Eye (tissue), 1 donor: ENCODE results near the gene EDRF1.
A peak's percentile ranks its signal among the peaks of the same experiment; 100 is the strongest.
"Not testable (repeated sequence)": the region's sequence is repeated elsewhere in the genome, so short reads cannot be mapped to it uniquely, and the experiment has no call there.

Experiments
- DNase-seq: peaks from one replicate; pipeline ENCODE4 v3.0.0-alpha.2; 2015

EDRF1 gene

DNA sequence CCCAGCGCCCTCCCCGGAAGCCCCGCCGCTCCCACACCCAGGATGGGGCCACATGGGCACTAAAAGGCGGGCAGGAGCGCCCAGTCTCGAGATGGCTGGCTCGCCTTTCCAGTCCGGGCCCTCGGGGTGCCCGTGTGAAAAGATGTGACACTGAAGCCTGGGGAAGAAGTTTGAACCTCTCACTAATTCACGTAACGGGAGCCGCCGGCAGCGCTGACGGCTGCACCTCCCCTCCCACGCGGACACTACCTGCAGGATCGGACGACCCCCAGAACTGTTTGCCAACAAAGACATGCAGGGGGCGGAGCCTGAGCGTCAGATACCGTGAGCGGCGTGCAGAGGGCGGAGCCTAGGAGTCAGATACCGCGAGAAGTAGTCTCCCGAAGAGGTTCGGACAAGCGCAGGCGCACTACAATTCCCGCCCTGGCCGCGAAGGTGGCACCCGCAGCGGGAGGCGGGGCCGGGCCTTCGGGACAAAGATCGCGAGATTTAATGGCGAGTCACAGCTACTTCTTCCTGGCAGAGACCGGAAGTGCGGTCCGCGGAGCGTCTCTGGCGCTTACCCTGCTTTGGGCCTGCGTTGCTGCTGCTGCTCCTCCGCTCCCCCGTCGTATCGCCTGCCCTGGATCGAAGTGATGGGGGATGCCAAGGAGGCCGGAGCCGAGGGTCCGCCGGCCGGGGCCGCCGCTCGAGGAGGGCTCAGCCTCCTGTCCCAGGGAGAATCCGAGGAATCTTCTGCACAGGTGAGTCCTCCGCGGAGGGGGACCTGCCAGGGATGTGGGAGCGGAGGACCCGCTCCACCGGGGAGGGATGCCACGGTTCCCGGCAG is at the start of gene EDRF1:
EDRF1 (plus strand) TSS at position 537 of the 829 bp plus-strand sequence; CDS start at position 636, 99 bp downstream.
- DNase-seq: peak; percentile 100

- no peak for DNase-seq
These were observed 46.6 kb upstream of the EDRF1 start for GRCh38 chr10:125672884-125673283.

- no peak for DNase-seq
These were observed 40.1 kb upstream of the EDRF1 start for GRCh38 chr10:125679436-125679835.

GRCh38 chr10:125683063-125683462 is 36.4 kb upstream of the EDRF1 start, which contains the start of gene TEX36:
Gene TEX36, minus strand, starts transcription at chr10:125683163. Its CDS starts 174 bp downstream, at chr10:125682989.
- DNase-seq: no peak

DNA sequence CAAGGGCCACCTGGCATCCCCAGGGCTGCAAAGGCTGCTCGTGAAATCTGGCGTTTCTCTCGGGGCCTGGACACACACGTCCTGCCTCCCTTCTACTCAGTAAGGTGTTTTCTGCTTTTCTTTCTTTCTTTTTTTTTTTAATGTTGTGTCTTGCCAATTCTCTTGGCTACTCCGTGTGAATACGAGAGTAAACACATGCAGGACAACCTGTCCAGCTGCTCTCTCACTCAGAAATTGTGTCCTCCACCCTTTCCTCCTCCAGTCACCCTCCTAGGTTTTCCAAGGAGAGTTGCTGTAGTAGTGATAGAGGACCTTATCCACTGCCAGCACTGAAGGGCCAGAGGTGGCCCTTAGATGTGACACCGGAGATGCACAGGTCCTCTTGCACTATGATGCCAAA is 35.7 kb upstream of the EDRF1 start:
- DNase-seq: no peak

GRCh38 chr10:125684581-125684980 is 34.9 kb upstream of the EDRF1 start:
- no peak for DNase-seq

- DNase-seq: no peak
These were observed 31.9 kb upstream of the EDRF1 start for GRCh38 chr10:125687507-125688185.

GRCh38 chr10:125689955-125690569 is 29.4 kb upstream of the EDRF1 start:
- no peak for DNase-seq

DNA sequence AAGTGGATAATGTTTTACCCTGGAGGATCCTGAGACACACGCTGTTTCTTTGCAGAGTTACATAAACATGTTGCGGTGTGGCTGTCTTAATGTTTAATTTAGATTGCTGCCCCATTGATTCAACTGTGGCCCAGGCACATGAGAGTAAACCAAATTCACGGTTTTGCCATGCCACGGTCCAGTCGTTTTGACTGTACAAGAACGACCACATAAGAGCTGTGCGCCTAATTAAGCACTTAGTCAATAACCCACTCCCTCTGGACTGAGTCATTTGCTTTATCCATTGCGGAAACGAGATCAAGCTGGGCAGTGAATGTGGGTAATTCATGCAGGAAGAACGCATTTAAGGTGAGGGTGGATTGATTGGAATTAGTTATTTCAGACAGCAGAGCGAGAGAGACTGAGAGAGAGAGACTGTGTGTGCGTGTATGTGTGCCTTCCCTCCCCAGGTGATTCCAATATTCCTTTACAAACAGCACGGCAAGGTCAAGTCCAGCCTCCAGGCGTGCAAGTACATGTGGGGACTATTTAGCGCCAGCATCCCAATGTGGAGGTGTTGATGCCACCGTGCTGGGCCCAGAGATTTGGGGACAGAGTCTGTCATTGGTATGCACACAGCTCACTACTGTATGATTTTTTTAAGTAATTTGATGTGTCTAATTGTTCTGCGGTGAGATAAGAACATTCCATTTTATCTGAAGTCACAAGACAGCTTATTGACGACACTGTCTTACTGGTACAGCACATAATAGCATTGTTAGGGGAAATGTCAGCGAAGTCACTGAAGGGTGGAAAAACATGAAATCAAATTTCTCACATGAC is 28.1 kb upstream of the EDRF1 start:
- DNase-seq: peak; percentile 52

DNA sequence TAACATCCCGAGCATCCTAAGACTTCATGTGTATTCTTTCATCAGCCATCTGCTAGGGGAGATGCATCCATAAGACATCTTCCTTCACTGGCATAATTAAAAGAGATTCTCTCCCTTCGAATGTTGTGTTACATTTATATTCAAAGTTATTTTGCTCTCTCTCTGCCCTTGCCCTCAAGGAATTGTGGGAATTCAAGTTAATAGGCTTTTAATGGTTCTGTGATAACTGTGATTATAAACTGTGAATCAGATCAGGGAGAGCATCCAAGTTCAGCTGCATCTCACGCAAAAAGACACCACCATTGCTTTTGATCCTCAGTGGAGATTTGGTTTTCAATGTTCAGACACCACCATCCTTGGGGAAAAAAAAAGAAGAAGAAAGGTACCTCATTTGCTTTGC is 27.3 kb upstream of the EDRF1 start:
- DNase-seq: no peak

- DNase-seq: no peak
These were observed 26.6 kb upstream of the EDRF1 start for GRCh38 chr10:125692601-125693523.

DNA sequence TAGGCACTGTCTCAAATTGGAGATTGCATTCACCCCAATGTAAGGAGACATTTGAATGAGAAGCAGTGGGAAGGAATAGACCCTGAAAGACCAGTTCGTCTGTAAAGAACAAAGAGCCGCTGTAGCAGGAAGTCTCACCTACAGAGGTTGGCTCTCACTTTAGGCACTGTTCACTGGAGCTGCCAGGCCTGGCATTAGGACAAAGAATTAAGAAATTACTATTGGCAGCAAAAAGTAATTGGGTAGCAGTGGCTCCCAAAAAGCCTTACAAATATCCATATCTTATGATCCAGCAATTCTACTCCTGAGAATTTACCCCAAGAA is 26.0 kb upstream of the EDRF1 start:
- DNase-seq: no peak

GRCh38 chr10:125694883-125695282 is 24.6 kb upstream of the EDRF1 start:
- peak; percentile 55 for DNase-seq

- DNase-seq: not testable (repeated sequence)
These were observed 22.6 kb upstream of the EDRF1 start for GRCh38 chr10:125696884-125697283.

- DNase-seq: peak; percentile 61
These were observed 21.0 kb upstream of the EDRF1 start for GRCh38 chr10:125698481-125698998.

DNA sequence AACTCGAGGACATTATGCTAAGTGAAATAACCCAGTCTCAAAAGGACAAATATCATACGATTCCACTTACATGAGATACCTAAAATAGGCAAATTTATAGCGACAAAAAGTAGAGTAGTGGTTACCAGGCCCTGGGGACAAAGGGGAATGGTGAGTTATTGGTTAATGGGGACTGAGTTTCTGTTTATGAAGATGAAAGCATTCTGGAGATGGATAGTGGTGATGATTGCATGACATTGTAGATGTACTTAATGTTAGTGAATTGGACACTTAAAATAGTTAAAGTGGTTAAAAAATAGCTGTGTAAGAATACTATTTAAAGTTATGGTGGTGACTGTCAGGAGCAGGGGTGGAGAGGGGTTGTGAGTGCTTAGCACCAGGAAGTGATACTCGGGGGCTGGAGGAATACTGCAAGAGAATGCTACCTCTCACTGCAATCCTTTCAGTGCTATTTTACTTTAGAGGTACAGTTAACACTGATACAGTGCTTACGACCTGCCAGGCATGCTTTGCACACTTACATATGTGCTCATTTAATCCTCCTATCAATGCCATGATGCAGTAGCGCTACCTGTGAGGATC is 19.9 kb upstream of the EDRF1 start:
- DNase-seq: no peak

DNA sequence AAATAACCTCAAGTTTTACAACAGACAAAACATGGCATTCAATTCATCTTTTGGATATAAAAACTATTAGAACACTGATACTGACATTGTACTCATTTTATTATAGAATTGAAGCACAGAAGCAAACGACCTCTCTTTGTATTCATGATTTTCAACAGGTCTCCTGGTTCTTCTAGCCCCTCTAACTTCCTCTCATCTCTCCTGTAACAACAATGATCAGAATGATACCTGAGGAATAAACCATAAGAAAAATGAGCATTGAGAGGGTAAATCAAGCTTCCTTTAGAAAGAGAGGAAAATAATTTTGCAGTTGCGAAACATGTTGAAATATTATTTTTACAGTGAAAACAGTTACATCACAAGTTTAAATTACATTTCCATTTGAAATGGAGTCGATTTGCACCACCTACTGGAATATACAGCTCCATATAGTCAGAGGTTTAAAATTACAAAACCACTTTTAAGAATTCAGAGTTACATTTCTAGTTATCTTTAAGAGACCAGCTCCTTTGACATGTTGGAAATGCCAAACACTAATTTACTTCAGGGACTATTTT is 19.1 kb upstream of the EDRF1 start:
- DNase-seq: peak; percentile 31

DNA sequence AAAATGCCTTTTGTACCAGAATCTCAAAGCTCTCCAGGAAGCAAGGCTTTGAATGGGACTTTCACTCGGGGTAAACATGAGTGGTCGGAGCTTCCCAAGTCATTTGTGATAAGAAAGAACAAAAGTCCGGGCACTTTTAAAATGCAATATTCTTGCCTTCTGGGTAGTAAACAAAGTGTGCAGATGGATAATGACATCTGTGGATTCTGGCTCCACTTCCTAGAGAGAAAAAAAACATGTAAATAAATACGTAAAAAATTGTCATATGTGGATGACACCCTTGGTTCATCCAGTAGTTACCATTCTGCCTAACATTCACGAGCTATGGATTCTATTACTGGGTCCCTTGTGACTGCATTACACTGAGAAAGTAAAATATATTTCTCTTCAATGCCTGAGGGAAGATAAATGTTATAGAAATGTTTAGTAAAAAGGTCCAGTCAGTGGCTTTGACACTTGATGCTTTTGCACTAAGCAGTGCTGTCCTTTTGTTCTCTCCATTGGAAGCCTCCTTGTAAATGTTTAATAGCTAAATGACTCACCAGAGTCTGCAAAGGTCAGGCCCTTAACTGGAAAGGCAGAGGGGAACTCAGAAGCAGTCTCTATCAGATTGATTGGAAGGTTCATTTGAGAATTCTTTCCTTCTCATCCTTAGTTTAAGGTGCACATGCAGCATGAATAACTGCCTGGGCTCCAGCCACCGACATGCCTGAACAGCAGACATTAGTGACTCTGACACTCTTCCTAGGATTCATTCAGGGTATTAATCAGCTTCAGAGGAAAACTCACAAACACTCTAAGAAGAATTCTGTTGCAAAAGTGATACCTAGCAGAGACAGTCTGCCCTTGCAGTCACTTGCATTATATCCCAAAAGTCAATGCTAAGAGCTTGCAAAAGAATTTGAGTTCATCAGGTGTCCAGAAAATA is 11.7 kb upstream of the EDRF1 start:
- DNase-seq: peak; percentile 50

- no peak for DNase-seq
These were observed 10.5 kb upstream of the EDRF1 start for GRCh38 chr10:125708971-125709503.
